22Rv1 (cell line): ENCODE measurements around the gene ECI2.

Experiments
- H3K27ac ChIP-seq: fragments of 450-650 bp; 2 replicates; pipeline ENCODE4 v1.5.1; 2017
- CTCF ChIP-seq: fragments of 450-650 bp; IDR thresholded peaks from 2 replicates; pipeline ENCODE4 v1.5.1; 2017; ENCODE audit warnings: mild to moderate bottlenecking
- ZFX ChIP-seq: fragments of 450-650 bp; IDR thresholded peaks from 2 replicates; pipeline ENCODE4 v1.6.1; 2017; ENCODE audit warnings: antibody characterized with exemption, borderline replicate concordance

Gene ECI2

GRCh38 chr6:4163408-4164116, 28.2 kb upstream of the ECI2 start:
- H3K27ac ChIP-seq: no peak overlapping the region
- no peak for TF ChIP-seq ZFX
- no peak for TF ChIP-seq CTCF

- no peak for TF ChIP-seq CTCF
- no peak for TF ChIP-seq ZFX
Measured at GRCh38 chr6:4162370-4162769, 27.0 kb upstream of the ECI2 start.

GRCh38 chr6:4159491-4159890, 24.1 kb upstream of the ECI2 start:
- TF ChIP-seq CTCF (no peak), ZFX (no peak)
- no peak overlapping the region for H3K27ac ChIP-seq

More at GRCh38 chr6:4162370-4162769, 27.0 kb upstream of the ECI2 start:
- H3K27ac ChIP-seq: no peak overlapping the region

GRCh38 chr6:4157506-4157905, 22.1 kb upstream of the ECI2 start:
- TF ChIP-seq ZFX (no peak), CTCF (no peak)
- no peak overlapping the region for H3K27ac ChIP-seq

GRCh38 chr6:4155848-4156466, 20.6 kb upstream of the ECI2 start:
- TF ChIP-seq ZFX: no peak
- TF ChIP-seq CTCF: peak; percentile 92
- no peak overlapping the region for H3K27ac ChIP-seq

- H3K27ac ChIP-seq: no peak overlapping the region
- TF ChIP-seq ZFX: no peak
- no peak for TF ChIP-seq CTCF
Measured at GRCh38 chr6:4153514-4153985, 18.2 kb upstream of the ECI2 start.

GRCh38 chr6:4145083-4145482, 9.7 kb upstream of the ECI2 start:
- no peak overlapping the region for H3K27ac ChIP-seq
- TF ChIP-seq CTCF (no peak), ZFX (no peak)
